Measurements from ENCODE around the gene AEN. TPM values are rescaled to one million over a fixed set of nuclear protein-coding genes. Genes with fewer than 3 reads are reported as not detected.

AEN gene
- total and polyA plus RNA-seq, 3 donors from 2014 or later: 22.5 to 32.9 (median 31.0) TPM

DNA sequence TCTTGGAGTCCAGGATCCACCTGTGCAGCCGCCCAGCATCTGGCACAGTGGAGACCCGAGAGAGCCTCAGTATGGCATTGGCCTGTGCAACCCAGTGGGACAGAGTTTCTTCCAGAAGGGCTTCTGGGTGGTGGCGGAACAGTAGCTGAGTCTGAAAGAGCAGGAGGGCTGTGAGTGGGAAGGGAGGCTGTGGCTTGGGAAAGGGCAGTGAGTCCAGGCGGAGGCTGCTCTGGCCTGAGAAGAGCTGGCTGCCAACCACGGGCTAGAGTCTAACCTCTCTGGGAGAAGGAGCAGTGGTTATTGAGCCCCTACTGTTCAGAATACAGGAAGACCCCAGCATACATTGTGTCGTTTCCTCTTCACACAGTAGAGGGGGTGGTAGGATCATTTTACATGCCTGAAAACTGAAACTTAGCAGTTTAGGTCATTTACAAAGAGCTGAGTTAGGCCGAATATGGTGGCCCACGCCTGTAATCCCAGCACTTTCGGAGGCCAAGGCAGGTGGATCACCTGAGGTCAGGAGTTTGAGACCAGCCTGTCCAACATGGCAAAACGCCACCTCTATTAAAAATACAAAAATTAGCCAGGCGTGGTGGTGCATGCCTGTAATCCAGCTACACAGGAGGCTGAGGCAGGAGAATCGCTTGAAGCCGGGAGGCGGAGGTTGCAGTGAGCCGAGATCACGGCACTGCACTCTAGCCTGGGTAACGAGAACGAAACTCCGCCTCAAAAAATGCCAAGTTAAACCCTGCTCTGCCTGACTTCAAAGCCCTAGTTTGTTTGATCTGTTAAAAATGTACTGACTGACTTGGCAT, 3.2 kb downstream of the AEN start:
- 60 to 61% methylated on average over 19 of the region's 19 CpGs for whole genome bisulfite sequencing, 2 donors
- DNase-seq: no peak
- intact Hi-C loops (cut with DNase I; ENCODE audit: low total_unique reads): no loop called here
- Histone ChIP-seq H3K27me3 (no peaks in the 10 kb centered on the region), H3K4me1 (peaks cover 28% of the 10 kb centered on the region), H3K27ac (no peak overlapping the region), H3K9me3 (no peaks in the 10 kb centered on the region), H3K4me3 (no peak overlapping the region), H3K36me3 (ENCODE audit: low read depth, missing control alignments) (no peaks in the 10 kb centered on the region)
- TF ChIP-seq, protein P1, sequence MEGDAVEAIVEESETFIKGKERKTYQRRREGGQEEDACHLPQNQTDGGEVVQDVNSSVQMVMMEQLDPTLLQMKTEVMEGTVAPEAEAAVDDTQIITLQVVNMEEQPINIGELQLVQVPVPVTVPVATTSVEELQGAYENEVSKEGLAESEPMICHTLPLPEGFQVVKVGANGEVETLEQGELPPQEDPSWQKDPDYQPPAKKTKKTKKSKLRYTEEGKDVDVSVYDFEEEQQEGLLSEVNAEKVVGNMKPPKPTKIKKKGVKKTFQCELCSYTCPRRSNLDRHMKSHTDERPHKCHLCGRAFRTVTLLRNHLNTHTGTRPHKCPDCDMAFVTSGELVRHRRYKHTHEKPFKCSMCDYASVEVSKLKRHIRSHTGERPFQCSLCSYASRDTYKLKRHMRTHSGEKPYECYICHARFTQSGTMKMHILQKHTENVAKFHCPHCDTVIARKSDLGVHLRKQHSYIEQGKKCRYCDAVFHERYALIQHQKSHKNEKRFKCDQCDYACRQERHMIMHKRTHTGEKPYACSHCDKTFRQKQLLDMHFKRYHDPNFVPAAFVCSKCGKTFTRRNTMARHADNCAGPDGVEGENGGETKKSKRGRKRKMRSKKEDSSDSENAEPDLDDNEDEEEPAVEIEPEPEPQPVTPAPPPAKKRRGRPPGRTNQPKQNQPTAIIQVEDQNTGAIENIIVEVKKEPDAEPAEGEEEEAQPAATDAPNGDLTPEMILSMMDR (IDR thresholded peaks at IDR 0.05): peak; percentile 13 to 35 (median 33)
- no peak for TF ChIP-seq POLR2A (IDR thresholded peaks at IDR 0.05)

DNA sequence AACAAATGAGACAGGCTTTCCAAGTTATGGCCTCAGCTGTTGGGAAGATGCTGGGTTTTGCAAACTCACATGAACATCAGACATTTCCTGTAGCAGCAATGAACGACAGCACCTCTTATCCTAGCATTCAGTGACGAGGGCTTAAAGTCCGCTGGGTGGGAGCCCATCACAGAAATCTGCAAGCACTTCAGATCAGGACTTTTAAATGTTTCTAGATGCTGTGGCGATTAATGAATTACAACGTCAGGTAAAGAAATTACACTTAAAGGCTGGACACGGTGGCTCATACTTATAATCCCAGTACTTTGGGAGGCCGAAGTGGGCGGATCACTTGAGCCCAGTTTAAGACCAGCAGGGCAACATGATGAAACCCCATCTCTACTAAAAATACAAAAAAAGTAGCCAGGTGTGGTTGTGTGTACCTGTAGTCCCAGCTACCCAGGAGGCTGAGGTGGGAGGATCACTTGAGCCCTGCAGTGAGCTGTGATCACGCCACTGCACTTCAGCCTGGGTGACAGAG, 3.9 kb downstream of the AEN start:
- DNase-seq: no peak

DNA sequence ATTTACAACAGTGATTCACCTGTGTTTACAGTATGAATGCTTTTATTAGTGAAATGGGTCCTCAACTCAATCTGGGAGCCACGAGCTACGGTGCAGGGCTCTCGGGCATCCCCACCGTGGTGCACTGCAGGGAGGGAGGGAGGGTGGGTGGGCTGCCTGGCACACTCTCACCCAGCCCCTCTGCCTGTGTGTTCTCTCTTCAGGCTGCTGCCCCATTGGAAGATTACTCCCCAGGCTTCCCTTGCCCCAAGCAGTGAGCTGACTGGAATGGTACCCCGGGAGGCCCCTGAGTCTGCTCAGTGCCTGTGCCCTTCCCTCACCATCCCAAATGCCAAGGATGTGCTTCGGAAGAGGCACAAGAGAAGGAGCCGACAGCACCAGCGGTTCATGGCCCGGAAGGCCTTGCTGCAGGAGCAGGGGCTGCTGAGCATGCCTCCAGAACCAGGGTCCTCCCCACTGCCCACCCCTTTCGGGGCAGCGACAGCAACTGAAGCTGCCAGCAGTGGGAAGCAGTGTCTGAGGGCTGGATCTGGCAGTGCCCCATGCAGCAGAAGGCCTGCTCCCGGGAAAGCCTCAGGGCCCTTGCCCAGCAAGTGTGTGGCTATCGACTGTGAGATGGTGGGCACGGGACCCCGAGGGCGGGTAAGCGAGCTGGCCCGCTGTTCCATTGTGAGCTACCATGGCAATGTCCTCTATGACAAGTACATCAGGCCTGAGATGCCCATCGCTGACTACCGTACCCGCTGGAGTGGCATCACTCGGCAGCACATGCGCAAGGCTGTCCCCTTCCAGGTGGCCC, 5.0 kb downstream of the AEN start:
- TF ChIP-seq, protein P1 (IDR thresholded peaks at IDR 0.05): no peak
- TF ChIP-seq POLR2A (IDR thresholded peaks at IDR 0.05): no peak

More for the DNA sequence above, 3.9 kb downstream of the AEN start:
- WGBS, 2 donors: 78 to 81% methylated on average over 9 of the region's 9 CpGs
- H3K4me1 ChIP-seq: peaks cover 28% of the 10 kb centered on the region
- H3K36me3 ChIP-seq (ENCODE audit: low read depth, missing control alignments): no peaks in the 10 kb centered on the region
- TF ChIP-seq, protein P1 (IDR thresholded peaks at IDR 0.05): no peak
- TF ChIP-seq POLR2A (IDR thresholded peaks at IDR 0.05): no peak
- no peaks in the 10 kb centered on the region for H3K27me3 ChIP-seq
- H3K9me3 ChIP-seq: no peaks in the 10 kb centered on the region
- no peak overlapping the region for H3K27ac ChIP-seq
- no peak overlapping the region for H3K4me3 ChIP-seq
- intact Hi-C loops (cut with DNase I; ENCODE audit: low total_unique reads): no loop called here

DNA sequence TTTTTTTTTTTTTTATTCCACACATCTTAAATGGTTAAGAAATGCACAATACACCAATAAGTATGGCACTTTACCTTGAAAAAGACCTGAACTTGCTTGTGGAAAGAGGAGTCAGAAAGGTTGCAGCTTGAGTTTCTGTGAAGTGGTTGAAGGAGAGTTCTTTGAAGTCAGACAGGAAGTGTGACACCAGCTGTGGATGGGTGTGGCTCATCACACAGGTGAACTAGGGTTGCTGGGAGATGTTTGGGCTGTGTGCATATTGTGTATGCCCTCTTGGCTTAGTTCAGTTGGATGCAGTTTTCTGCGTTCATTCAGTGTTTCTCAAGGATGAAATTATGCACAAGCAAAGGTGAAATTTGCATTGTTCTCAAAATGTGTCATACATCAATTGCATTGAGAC, 6.3 kb downstream of the AEN start:
- intact Hi-C loops (cut with DNase I; ENCODE audit: low total_unique reads): no loop called here
- Histone ChIP-seq H3K4me1 (peaks cover 19% of the 10 kb centered on the region), H3K36me3 (ENCODE audit: low read depth, missing control alignments) (no peaks in the 10 kb centered on the region), H3K27me3 (no peaks in the 10 kb centered on the region), H3K27ac (no peak overlapping the region), H3K9me3 (no peaks in the 10 kb centered on the region), H3K4me3 (no peak overlapping the region)
- DNase-seq: no peak
- WGBS, 2 donors: 93 to 96% methylated on average over 1 of the region's 1 CpG
- TF ChIP-seq POLR2A (IDR thresholded peaks at IDR 0.05): no peak
- TF ChIP-seq, protein P1 (IDR thresholded peaks at IDR 0.05): no peak

More for the DNA sequence above, 5.0 kb downstream of the AEN start:
- Histone ChIP-seq H3K4me3 (no peak overlapping the region), H3K36me3 (ENCODE audit: low read depth, missing control alignments) (no peaks in the 10 kb centered on the region), H3K4me1 (peaks cover 28% of the 10 kb centered on the region), H3K27ac (no peak overlapping the region), H3K9me3 (no peaks in the 10 kb centered on the region), H3K27me3 (no peaks in the 10 kb centered on the region)
- intact Hi-C loops (cut with DNase I; ENCODE audit: low total_unique reads): no loop called here
- no peak for DNase-seq
- 92 to 94% methylated on average over 15 to 23 of the region's 23 CpGs for WGBS, 2 donors

Measured in testis (tissue), 3 donors.